Measurements from ENCODE around the gene BHLHA15. TPM values are rescaled to one million over a fixed set of nuclear protein-coding genes. Genes with fewer than 3 reads are reported as not detected.

The BHLHA15 gene
- total and polyA plus RNA-seq, 12 donors, result 0.57 to 3.6 (median 1.6) TPM; not detected in 8

GRCh38 chr7:98233219-98234070 is 22.2 kb downstream of the BHLHA15 start:
- Histone ChIP-seq H3K4me3 (no peak overlapping the region), H3K4me1 (replicated peaks in 1 of 2) (peaks cover 0 to 3% of the 10 kb centered on the region in 2 donors), H3K36me3 (replicated peaks in 1 of 2) (peaks cover 0 to 11% of the 10 kb centered on the region in 2 donors), H3K9me3 (replicated peaks in 1 of 3) (no peaks in the 10 kb centered on the region), H3K27me3 (no peaks in the 10 kb centered on the region), H3K27ac (no peak overlapping the region)
- intact Hi-C loops (cut with DNase I), result no loop called here
- 81 to 95% (median 93%) methylated on average over 5 to 32 of the region's 32 CpGs; no CpG with 5 or more reads in 1 of the 4 donors for WGBS, 4 donors
- no peak for DNase-seq
- TF ChIP-seq POLR2A (IDR thresholded peaks at IDR 0.05) (no peak), CTCF (IDR thresholded peaks at IDR 0.05) (no peak)

GRCh38 chr7:98234429-98235147 is 23.3 kb downstream of the BHLHA15 start:
- 93 to 97% (median 96%) methylated on average over 10 of the region's 10 CpGs for WGBS, 4 donors
- H3K9me3 ChIP-seq (replicated peaks in 1 of 3), result no peaks in the 10 kb centered on the region
- no peak overlapping the region for H3K27ac ChIP-seq
- intact Hi-C loops (cut with DNase I), result no loop called here
- TF ChIP-seq POLR2A (IDR thresholded peaks at IDR 0.05), result no peak
- H3K27me3 ChIP-seq, result no peaks in the 10 kb centered on the region
- H3K36me3 ChIP-seq (replicated peaks in 1 of 2), result peaks cover 0 to 13% of the 10 kb centered on the region in 2 donors
- H3K4me3 ChIP-seq, result no peak overlapping the region
- DNase-seq, result no peak
- H3K4me1 ChIP-seq (replicated peaks in 1 of 2), result no peaks in the 10 kb centered on the region

- no peak for DNase-seq
- H3K27me3 ChIP-seq, result no peaks in the 10 kb centered on the region
- H3K4me3 ChIP-seq, result no peak overlapping the region
- peaks cover 0 to 13% of the 10 kb centered on the region in 2 donors for H3K36me3 ChIP-seq (replicated peaks in 1 of 2)
- TF ChIP-seq CTCF (IDR thresholded peaks at IDR 0.05), result no peak
- TF ChIP-seq POLR2A (IDR thresholded peaks at IDR 0.05), result no peak
- 94 to 97% (median 96%) methylated on average over 4 to 11 of the region's 11 CpGs for WGBS, 4 donors
- H3K9me3 ChIP-seq (replicated peaks in 1 of 3), result no peaks in the 10 kb centered on the region
- no peak overlapping the region for H3K27ac ChIP-seq
- intact Hi-C loops (cut with DNase I), result no loop called here
- no peaks in the 10 kb centered on the region for H3K4me1 ChIP-seq (replicated peaks in 1 of 2)
Observed at GRCh38 chr7:98235901-98236300, 24.7 kb downstream of the BHLHA15 start.

GRCh38 chr7:98236355-98237185 is 25.3 kb downstream of the BHLHA15 start:
- 91 to 98% (median 93%) methylated on average over 13 to 25 of the region's 25 CpGs for WGBS, 4 donors

More at GRCh38 chr7:98236355-98237185, 25.3 kb downstream of the BHLHA15 start:
- H3K27ac ChIP-seq, result no peak overlapping the region
- H3K4me1 ChIP-seq (replicated peaks in 1 of 2), result no peaks in the 10 kb centered on the region
- H3K4me3 ChIP-seq, result no peak overlapping the region
- H3K9me3 ChIP-seq (replicated peaks in 1 of 3), result no peaks in the 10 kb centered on the region
- no peak for TF ChIP-seq CTCF (IDR thresholded peaks at IDR 0.05)
- TF ChIP-seq POLR2A (IDR thresholded peaks at IDR 0.05), result no peak
- peaks cover 0 to 13% of the 10 kb centered on the region in 2 donors for H3K36me3 ChIP-seq (replicated peaks in 1 of 2)
- intact Hi-C loops (cut with DNase I), result no loop called here
- H3K27me3 ChIP-seq, result no peaks in the 10 kb centered on the region
- DNase-seq, result no peak
